ENCODE results near the gene HS3ST4. TPM values are rescaled to one million over a fixed set of nuclear protein-coding genes. Genes with fewer than 3 reads are reported as not detected.

Gene HS3ST4
- total RNA-seq, 1 donor from 2014 or later: 0.18 TPM

DNA sequence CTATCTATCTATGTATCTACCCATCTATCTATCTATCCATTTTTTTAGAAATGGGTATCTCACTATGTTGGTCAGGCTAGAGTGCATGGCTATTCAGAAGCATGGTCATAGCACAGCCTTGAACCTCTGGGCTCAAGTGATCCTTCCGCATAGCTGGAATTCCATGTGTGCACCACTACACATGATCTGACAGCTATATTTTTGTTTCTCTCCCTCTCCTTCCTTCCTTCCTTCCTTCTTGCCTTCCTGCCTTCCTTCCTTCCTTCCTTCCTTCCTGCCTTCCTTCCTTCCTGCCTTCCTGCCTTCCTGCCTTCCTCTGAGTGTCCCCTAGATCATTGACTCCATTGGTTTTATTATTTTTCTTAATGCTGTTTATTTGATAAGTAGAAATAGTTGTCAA, 108.1 kb downstream of the HS3ST4 start:
- H3K9me3 ChIP-seq: no peaks in the 10 kb centered on the region
- no peaks in the 10 kb centered on the region for H3K27me3 ChIP-seq (ENCODE audit: low read depth)
- TF ChIP-seq, protein P1, sequence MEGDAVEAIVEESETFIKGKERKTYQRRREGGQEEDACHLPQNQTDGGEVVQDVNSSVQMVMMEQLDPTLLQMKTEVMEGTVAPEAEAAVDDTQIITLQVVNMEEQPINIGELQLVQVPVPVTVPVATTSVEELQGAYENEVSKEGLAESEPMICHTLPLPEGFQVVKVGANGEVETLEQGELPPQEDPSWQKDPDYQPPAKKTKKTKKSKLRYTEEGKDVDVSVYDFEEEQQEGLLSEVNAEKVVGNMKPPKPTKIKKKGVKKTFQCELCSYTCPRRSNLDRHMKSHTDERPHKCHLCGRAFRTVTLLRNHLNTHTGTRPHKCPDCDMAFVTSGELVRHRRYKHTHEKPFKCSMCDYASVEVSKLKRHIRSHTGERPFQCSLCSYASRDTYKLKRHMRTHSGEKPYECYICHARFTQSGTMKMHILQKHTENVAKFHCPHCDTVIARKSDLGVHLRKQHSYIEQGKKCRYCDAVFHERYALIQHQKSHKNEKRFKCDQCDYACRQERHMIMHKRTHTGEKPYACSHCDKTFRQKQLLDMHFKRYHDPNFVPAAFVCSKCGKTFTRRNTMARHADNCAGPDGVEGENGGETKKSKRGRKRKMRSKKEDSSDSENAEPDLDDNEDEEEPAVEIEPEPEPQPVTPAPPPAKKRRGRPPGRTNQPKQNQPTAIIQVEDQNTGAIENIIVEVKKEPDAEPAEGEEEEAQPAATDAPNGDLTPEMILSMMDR (IDR thresholded peaks at IDR 0.05): no peak
- intact Hi-C loops (cut with DNase I): no loop called here
- ATAC-seq (no peak), DNase-seq (no peak)
- H3K36me3 ChIP-seq: no peaks in the 10 kb centered on the region
- H3K4me1 ChIP-seq: no peaks in the 10 kb centered on the region
- H3K27ac ChIP-seq: no peak overlapping the region
- H3K4me3 ChIP-seq: no peak overlapping the region

DNA sequence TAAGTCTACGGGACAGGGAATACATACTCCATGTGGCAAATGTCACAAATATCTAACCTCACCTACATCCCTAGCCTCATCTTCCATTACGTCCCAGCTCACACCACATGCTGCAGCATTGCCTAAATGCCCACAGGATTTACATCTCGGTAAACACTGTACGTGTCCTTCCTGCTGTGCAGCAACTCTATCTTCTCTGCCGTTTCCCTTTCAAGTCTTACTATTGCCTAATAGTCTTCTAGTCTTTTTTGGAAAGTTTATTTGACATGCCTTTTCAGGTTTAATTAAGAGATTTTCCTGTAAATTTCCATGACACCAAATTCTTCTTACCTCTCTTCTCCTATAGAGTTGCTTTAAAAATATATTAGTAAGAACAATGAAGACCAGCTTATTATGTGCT, 120.5 kb downstream of the HS3ST4 start:
- ATAC-seq (no peak), DNase-seq (no peak)
- TF ChIP-seq, protein P1 (IDR thresholded peaks at IDR 0.05): no peak
- Histone ChIP-seq H3K36me3 (no peaks in the 10 kb centered on the region), H3K9me3 (no peaks in the 10 kb centered on the region), H3K4me3 (no peak overlapping the region), H3K27ac (no peak overlapping the region), H3K4me1 (no peaks in the 10 kb centered on the region), H3K27me3 (ENCODE audit: low read depth) (no peaks in the 10 kb centered on the region)
- intact Hi-C loops (cut with DNase I): no loop called here

DNA sequence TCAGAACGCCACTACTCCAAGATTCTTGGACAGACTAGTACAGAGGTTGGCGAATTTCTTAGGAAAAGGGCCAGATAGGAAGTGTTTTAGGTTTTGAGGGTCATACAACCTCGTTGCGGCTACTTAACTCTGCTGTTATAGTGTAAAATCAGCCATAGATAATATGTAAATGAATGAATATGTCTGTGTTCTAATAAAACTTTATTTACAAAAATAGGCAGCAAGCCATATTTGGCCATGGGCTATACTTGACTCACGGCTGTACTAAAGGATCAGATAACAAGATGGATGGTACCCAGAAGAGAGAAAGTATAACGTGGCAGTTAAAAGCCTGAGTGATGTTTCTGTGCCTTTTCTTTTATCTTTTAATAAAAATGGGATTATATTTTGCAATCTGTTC, 125.5 kb downstream of the HS3ST4 start:
- H3K4me3 ChIP-seq: no peak overlapping the region
- ATAC-seq (no peak), DNase-seq (no peak)
- intact Hi-C loops (cut with DNase I): no loop called here
- no peak overlapping the region for H3K27ac ChIP-seq
- no peaks in the 10 kb centered on the region for H3K27me3 ChIP-seq (ENCODE audit: low read depth)
- no peaks in the 10 kb centered on the region for H3K36me3 ChIP-seq
- no peaks in the 10 kb centered on the region for H3K4me1 ChIP-seq
- TF ChIP-seq, protein P1 (IDR thresholded peaks at IDR 0.05): no peak
- H3K9me3 ChIP-seq: no peaks in the 10 kb centered on the region

DNA sequence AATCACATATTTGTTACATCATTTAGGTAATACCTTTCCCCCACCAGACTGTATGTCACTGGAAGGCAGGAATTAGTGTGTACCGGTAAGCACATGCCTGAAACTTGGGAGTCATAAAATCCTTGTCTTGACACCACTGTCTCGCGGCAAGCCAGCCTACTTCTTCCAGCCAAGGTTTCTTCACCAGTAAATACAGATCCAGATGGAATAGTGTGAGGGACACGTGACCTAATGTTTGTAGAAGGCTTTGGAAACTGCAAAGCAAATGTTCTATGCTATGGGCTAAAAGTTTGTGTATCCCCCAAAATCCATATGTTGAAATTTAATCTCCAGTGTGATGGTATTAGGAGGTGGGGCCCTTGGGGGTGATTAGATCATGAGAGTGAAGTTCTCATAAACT, 126.1 kb downstream of the HS3ST4 start:
- Histone ChIP-seq H3K27me3 (ENCODE audit: low read depth) (no peaks in the 10 kb centered on the region), H3K4me3 (no peak overlapping the region), H3K27ac (no peak overlapping the region), H3K4me1 (no peaks in the 10 kb centered on the region), H3K9me3 (no peaks in the 10 kb centered on the region), H3K36me3 (no peaks in the 10 kb centered on the region)
- no peak for ATAC-seq
- no peak for DNase-seq
- TF ChIP-seq, protein P1 (IDR thresholded peaks at IDR 0.05): no peak
- intact Hi-C loops (cut with DNase I): no loop called here

DNA sequence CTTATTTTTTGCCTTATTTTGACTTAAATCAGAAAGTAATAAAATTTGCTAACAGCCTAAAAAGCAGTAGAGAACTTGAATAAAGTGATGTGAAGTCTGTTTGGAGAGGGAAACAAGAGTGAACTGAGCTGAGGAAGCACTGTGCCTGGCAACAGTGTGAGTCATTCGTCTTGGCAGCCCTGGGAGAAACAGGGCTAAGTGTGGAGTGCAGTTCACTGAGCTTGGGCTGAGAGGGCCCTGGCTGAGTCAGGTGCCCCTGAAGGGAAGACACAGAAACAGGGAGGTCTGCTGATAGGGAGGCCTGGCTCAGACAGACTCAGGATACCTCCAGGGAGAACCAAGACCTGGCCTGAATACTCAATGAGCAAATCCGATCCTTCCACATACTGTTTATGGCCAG, 132.1 kb downstream of the HS3ST4 start:
- Histone ChIP-seq H3K4me1 (no peaks in the 10 kb centered on the region), H3K27me3 (ENCODE audit: low read depth) (no peaks in the 10 kb centered on the region), H3K9me3 (no peaks in the 10 kb centered on the region), H3K27ac (no peak overlapping the region), H3K36me3 (no peaks in the 10 kb centered on the region), H3K4me3 (no peak overlapping the region)
- intact Hi-C loops (cut with DNase I): no loop called here
- ATAC-seq (peak; percentile 83 to 90), DNase-seq (peak; percentile 49)
- TF ChIP-seq, protein P1 (IDR thresholded peaks at IDR 0.05): no peak

DNA sequence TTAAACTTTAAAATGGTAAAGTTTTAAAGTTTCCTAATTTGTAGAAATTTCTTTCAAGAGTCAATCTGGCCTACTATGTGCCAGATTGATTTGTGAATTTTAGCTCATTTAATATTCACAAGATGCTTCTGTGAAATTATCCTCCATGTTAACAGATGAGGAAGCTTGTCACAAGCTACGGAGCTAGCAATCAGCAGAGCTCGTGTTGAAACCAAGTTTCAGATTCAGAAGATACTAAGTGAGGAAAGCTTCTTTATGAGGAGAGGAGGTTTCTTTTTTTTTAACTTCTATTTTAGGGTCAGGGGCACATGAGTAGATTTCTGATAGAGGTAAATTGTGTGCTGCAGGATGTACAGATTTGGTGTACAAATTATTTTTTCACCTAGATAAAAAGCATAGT, 135.9 kb downstream of the HS3ST4 start:
- Histone ChIP-seq H3K36me3 (no peaks in the 10 kb centered on the region), H3K27me3 (ENCODE audit: low read depth) (no peaks in the 10 kb centered on the region), H3K27ac (no peak overlapping the region), H3K4me3 (no peak overlapping the region), H3K9me3 (no peaks in the 10 kb centered on the region), H3K4me1 (no peaks in the 10 kb centered on the region)
- no peak for ATAC-seq
- no peak for DNase-seq
- intact Hi-C loops (cut with DNase I): no loop called here
- TF ChIP-seq, protein P1 (IDR thresholded peaks at IDR 0.05): no peak

All from lower lobe of right lung (tissue), 2 donors.